PFSK-1 (cell line): ENCODE data around the gene WDR91.

ENCODE experiments used
- FOXP2 ChIP-seq: optimal IDR thresholded peaks from 2 replicates; pipeline ENCODE3; 2011; ENCODE audit warnings: borderline replicate concordance, control low read depth, inconsistent platforms; ENCODE audit not compliant: insufficient read depth; ENCODE audit errors: extremely low read length, extremely low read depth
- POLR2AphosphoS5 ChIP-seq: IDR thresholded peaks from 2 replicates; pipeline ENCODE4 v1.6.1; 2012; ENCODE audit warnings: low read depth, mild to moderate bottlenecking, control low read depth, low read length, moderate library complexity
- REST ChIP-seq, 2 experiments: IDR thresholded peaks; 2 replicates each; pipeline versions ENCODE4 v1.6.1 to v1.8.0; 2011 to 2012; ENCODE audit warnings: low read depth in 2 of 2, low read length in 2 of 2, control low read depth in 1 of 2, inconsistent platforms in 1 of 2, mild to moderate bottlenecking in 1 of 2, moderate library complexity in 1 of 2; ENCODE audit not compliant: insufficient read depth in 1 of 2
- SIN3A ChIP-seq: IDR thresholded peaks from 2 replicates; pipeline ENCODE4 v1.6.1; 2012; ENCODE audit warnings: mild to moderate bottlenecking, low read length, moderate library complexity, borderline replicate concordance; ENCODE audit not compliant: insufficient read depth
- TAF1 ChIP-seq: IDR thresholded peaks from 2 replicates; pipeline ENCODE4 v1.6.1; 2012; ENCODE audit warnings: low read length, control low read depth, borderline replicate concordance; ENCODE audit not compliant: insufficient read depth

The WDR91 gene

GRCh38 chr7:135166338-135166990, 44.9 kb downstream of the WDR91 start:
- no peak for TF ChIP-seq FOXP2
- no peak for TF ChIP-seq POLR2AphosphoS5
- TF ChIP-seq TAF1 = no peak
- no peak for TF ChIP-seq SIN3A
- TF ChIP-seq REST (IDR thresholded peaks at IDR 0.05; ENCODE audit: insufficient read depth in 1 of 2, low read depth in 2 of 2, low read length in 2 of 2) = no peak

GRCh38 chr7:135165862-135166261, 45.5 kb downstream of the WDR91 start:
- TF ChIP-seq POLR2AphosphoS5 (no peak), REST (IDR thresholded peaks at IDR 0.05; ENCODE audit: insufficient read depth in 1 of 2, low read depth in 2 of 2, low read length in 2 of 2) (no peak), FOXP2 (no peak), TAF1 (no peak), SIN3A (no peak)

- no peak for TF ChIP-seq FOXP2
Observed at GRCh38 chr7:135164357-135165061, 46.8 kb downstream of the WDR91 start.

DNA sequence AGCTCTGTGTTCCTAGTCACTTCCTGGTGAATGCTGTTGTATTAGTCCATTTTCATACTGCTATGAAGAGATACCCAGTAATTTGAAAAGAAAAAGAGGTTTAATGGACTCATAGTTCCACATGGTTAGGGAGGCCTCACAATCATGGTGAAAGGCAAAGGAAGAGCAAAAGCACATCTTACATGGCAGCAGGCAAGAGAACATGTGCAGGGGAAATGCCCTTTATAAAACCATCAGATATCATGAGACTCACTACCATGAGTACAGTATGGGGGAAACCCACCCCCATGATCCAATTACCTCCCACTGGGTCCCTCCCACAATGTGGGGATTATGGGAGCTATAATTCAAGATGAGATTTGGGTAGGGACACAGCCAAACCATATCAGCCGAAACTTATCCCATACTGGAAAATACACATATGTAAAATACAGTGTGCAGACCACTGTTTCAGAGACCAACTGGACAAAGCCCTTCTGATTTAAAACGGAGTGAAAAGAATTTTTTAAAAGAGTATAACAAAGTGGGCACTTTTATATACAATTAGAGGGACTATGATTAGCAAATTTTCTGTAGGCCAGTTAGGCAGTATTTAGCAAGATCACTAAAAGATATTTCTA, 48.8 kb downstream of the WDR91 start:
- TF ChIP-seq TAF1 = no peak
- TF ChIP-seq POLR2AphosphoS5 = no peak
- TF ChIP-seq FOXP2 = no peak
- TF ChIP-seq REST (IDR thresholded peaks at IDR 0.05; ENCODE audit: insufficient read depth in 1 of 2, low read depth in 2 of 2, low read length in 2 of 2) = no peak
- no peak for TF ChIP-seq SIN3A

DNA sequence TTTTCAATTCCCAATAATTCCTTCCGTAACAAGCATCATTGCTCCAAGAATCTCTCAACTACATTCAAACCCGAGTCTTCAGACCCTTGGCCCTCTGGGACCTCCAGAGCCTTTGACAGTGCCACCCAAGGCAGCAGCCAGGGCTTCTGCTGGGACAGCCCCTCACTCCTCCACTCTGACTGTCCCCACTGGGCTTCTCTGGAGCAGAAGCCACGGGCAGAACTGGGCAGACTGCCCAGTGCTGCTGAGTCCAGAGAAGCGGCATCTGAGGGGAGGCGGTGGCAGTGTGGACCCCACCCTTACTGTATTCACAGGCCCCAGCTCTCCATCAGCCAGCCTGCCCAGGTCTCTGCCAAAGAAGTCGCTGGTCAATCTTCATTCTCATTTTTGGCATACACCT, 49.7 kb downstream of the WDR91 start:
- TF ChIP-seq REST (IDR thresholded peaks at IDR 0.05; ENCODE audit: insufficient read depth in 1 of 2, low read depth in 2 of 2, low read length in 2 of 2) (no peak), FOXP2 (no peak), POLR2AphosphoS5 (no peak), SIN3A (no peak), TAF1 (no peak)
